ENCODE measurements around the gene KATNB1. TPM values are rescaled to one million over a fixed set of nuclear protein-coding genes. Genes with fewer than 3 reads are reported as not detected.

KATNB1 gene
- total and polyA plus RNA-seq, 2 experiments from 2014 or later = 31.4 to 65.9 TPM

DNA sequence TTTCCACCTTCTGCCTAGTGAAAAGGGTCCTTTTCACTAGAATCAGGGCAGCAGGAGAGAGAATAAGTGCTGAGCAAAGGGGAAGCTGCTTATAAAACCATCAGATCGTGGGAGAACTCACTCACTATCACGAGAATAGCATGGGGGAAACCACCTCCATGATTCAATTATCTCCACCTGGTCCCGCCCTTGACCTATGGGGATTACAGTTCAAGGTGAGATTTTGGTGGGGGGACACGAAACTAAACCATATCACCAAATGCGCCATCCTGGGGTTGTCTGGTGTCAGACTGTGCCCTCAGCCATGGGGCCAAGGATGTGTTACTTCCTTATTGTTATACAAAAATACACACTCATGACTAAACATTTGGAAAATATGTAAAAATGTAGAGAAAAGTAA is 10.4 kb upstream of the KATNB1 start (continued):
- TF ChIP-seq, protein P1, sequence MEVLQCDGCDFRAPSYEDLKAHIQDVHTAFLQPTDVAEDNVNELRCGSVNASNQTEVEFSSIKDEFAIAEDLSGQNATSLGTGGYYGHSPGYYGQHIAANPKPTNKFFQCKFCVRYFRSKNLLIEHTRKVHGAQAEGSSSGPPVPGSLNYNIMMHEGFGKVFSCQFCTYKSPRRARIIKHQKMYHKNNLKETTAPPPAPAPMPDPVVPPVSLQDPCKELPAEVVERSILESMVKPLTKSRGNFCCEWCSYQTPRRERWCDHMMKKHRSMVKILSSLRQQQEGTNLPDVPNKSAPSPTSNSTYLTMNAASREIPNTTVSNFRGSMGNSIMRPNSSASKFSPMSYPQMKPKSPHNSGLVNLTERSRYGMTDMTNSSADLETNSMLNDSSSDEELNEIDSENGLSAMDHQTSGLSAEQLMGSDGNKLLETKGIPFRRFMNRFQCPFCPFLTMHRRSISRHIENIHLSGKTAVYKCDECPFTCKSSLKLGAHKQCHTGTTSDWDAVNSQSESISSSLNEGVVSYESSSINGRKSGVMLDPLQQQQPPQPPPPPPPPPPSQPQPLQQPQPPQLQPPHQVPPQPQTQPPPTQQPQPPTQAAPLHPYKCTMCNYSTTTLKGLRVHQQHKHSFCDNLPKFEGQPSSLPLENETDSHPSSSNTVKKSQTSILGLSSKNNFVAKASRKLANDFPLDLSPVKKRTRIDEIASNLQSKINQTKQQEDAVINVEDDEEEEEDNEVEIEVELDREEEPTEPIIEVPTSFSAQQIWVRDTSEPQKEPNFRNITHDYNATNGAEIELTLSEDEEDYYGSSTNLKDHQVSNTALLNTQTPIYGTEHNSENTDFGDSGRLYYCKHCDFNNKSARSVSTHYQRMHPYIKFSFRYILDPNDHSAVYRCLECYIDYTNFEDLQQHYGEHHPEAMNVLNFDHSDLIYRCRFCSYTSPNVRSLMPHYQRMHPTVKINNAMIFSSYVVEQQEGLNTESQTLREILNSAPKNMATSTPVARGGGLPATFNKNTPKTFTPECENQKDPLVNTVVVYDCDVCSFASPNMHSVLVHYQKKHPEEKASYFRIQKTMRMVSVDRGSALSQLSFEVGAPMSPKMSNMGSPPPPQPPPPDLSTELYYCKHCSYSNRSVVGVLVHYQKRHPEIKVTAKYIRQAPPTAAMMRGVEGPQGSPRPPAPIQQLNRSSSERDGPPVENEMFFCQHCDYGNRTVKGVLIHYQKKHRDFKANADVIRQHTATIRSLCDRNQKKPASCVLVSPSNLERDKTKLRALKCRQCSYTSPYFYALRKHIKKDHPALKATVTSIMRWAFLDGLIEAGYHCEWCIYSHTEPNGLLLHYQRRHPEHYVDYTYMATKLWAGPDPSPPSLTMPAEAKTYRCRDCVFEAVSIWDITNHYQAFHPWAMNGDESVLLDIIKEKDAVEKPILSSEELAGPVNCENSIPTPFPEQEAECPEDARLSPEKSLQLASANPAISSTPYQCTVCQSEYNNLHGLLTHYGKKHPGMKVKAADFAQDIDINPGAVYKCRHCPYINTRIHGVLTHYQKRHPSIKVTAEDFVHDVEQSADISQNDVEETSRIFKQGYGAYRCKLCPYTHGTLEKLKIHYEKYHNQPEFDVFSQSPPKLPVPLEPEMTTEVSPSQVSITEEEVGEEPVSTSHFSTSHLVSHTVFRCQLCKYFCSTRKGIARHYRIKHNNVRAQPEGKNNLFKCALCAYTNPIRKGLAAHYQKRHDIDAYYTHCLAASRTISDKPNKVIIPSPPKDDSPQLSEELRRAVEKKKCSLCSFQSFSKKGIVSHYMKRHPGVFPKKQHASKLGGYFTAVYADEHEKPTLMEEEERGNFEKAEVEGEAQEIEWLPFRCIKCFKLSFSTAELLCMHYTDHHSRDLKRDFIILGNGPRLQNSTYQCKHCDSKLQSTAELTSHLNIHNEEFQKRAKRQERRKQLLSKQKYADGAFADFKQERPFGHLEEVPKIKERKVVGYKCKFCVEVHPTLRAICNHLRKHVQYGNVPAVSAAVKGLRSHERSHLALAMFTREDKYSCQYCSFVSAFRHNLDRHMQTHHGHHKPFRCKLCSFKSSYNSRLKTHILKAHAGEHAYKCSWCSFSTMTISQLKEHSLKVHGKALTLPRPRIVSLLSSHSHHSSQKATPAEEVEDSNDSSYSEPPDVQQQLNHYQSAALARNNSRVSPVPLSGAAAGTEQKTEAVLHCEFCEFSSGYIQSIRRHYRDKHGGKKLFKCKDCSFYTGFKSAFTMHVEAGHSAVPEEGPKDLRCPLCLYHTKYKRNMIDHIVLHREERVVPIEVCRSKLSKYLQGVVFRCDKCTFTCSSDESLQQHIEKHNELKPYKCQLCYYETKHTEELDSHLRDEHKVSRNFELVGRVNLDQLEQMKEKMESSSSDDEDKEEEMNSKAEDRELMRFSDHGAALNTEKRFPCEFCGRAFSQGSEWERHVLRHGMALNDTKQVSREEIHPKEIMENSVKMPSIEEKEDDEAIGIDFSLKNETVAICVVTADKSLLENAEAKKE (CRISPR knock-in tag; IDR thresholded peaks at IDR 0.05) = no peak
- TF ChIP-seq POLR2AphosphoS5 (IDR thresholded peaks at IDR 0.05; ENCODE audit: low read depth) (no peak), EZH2 (IDR thresholded peaks at IDR 0.05; ENCODE audit: low read depth, unreplicated experiment) (no peak), NANOG (IDR thresholded peaks at IDR 0.05; ENCODE audit: borderline replicate concordance) (no peak), STAT1 (IDR thresholded peaks at IDR 0.05; ENCODE audit: unreplicated experiment) (no peak), JUNB (IDR thresholded peaks at IDR 0.05; ENCODE audit: unreplicated experiment) (no peak), ZNF331 (CRISPR knock-in tag; IDR thresholded peaks at IDR 0.05; ENCODE audit: low read depth) (no peak), ZNF114 (CRISPR knock-in tag; IDR thresholded peaks at IDR 0.05) (no peak)
- TF ChIP-seq, protein P2, sequence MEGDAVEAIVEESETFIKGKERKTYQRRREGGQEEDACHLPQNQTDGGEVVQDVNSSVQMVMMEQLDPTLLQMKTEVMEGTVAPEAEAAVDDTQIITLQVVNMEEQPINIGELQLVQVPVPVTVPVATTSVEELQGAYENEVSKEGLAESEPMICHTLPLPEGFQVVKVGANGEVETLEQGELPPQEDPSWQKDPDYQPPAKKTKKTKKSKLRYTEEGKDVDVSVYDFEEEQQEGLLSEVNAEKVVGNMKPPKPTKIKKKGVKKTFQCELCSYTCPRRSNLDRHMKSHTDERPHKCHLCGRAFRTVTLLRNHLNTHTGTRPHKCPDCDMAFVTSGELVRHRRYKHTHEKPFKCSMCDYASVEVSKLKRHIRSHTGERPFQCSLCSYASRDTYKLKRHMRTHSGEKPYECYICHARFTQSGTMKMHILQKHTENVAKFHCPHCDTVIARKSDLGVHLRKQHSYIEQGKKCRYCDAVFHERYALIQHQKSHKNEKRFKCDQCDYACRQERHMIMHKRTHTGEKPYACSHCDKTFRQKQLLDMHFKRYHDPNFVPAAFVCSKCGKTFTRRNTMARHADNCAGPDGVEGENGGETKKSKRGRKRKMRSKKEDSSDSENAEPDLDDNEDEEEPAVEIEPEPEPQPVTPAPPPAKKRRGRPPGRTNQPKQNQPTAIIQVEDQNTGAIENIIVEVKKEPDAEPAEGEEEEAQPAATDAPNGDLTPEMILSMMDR (conservative IDR thresholded peaks at IDR 0.05; ENCODE audit: low read depth in 2 of 2) = no peak
- TF ChIP-seq, protein P3, sequence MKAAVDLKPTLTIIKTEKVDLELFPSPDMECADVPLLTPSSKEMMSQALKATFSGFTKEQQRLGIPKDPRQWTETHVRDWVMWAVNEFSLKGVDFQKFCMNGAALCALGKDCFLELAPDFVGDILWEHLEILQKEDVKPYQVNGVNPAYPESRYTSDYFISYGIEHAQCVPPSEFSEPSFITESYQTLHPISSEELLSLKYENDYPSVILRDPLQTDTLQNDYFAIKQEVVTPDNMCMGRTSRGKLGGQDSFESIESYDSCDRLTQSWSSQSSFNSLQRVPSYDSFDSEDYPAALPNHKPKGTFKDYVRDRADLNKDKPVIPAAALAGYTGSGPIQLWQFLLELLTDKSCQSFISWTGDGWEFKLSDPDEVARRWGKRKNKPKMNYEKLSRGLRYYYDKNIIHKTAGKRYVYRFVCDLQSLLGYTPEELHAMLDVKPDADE (IDR thresholded peaks at IDR 0.05) = no peak
- TF ChIP-seq, protein P4, sequence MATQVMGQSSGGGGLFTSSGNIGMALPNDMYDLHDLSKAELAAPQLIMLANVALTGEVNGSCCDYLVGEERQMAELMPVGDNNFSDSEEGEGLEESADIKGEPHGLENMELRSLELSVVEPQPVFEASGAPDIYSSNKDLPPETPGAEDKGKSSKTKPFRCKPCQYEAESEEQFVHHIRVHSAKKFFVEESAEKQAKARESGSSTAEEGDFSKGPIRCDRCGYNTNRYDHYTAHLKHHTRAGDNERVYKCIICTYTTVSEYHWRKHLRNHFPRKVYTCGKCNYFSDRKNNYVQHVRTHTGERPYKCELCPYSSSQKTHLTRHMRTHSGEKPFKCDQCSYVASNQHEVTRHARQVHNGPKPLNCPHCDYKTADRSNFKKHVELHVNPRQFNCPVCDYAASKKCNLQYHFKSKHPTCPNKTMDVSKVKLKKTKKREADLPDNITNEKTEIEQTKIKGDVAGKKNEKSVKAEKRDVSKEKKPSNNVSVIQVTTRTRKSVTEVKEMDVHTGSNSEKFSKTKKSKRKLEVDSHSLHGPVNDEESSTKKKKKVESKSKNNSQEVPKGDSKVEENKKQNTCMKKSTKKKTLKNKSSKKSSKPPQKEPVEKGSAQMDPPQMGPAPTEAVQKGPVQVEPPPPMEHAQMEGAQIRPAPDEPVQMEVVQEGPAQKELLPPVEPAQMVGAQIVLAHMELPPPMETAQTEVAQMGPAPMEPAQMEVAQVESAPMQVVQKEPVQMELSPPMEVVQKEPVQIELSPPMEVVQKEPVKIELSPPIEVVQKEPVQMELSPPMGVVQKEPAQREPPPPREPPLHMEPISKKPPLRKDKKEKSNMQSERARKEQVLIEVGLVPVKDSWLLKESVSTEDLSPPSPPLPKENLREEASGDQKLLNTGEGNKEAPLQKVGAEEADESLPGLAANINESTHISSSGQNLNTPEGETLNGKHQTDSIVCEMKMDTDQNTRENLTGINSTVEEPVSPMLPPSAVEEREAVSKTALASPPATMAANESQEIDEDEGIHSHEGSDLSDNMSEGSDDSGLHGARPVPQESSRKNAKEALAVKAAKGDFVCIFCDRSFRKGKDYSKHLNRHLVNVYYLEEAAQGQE (IDR thresholded peaks at IDR 0.05; ENCODE audit: unreplicated experiment) = no peak

Measured in GM23338 (cell line).